Spleen (tissue), 7 donors: ENCODE measurements around the gene LRRC8D.

ENCODE experiments used
- CTCF ChIP-seq, 11 experiments: fragments of 200-600 bp in 7 of 11; fragments of 450-650 bp in 4 of 11; sonication (generic) in 4 of 11; IDR thresholded peaks in 8 of 11; conservative IDR thresholded peaks in 3 of 11; 1 replicate in 7 of 11; 2 replicates in 4 of 11; pipeline versions ENCODE4 v1.4.0 to v1.8.0; 2016 to 2021; ENCODE audit warnings: antibody characterized with exemption in 11 of 11, inconsistent platforms in 4 of 11, mild to moderate bottlenecking in 1 of 11
- POLR2A ChIP-seq, 3 donors: fragments of 450-650 bp; IDR thresholded peaks; one replicate each; pipeline ENCODE4 v1.5.1; 2017; ENCODE audit warnings: antibody characterized with exemption in 3 of 3, mild to moderate bottlenecking in 1 of 3
- POLR2AphosphoS5 ChIP-seq, 3 donors: sonication (generic); formaldehyde crosslinking; IDR thresholded peaks; one replicate each; pipeline ENCODE4 v1.5.1; 2017; ENCODE audit warnings: antibody characterized with exemption in 3 of 3
- donor health status: DM: no; HTN: no; CAD: no; lungs with moderate emphysema.
- donor health status: DM: no; HTN: no; CAD: no.
- donor health status: DM: no; HTN: no; CAD: no.

DNA sequence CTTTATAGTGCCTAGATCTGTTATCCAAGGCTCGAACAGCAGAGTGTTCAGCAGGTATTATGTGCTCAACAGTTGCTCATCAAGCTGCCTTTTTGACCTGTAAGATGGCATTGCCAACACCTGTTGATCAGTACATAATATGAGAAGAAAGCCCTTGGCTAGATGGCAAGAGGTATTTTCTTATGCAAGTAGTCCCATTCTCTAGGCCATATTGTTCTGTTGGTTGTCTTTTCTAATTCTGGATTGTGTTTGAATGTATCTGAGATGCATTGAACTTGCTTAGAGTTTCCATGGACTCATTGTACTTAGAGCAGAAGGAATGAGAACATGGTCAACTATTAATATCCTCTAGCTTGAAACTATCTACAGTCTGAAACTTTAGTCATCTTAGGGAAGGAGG, 57.4 kb downstream of the LRRC8D start:
- TF ChIP-seq POLR2A (IDR thresholded peaks at IDR 0.05) = no peak
- TF ChIP-seq CTCF (IDR thresholded peaks at IDR 0.05 in 8 of 11, conservative IDR thresholded peaks at IDR 0.05 in 3 of 11) = no peak
- no peak for TF ChIP-seq POLR2AphosphoS5 (IDR thresholded peaks at IDR 0.05)
